GM13976 (cell line): ENCODE results near the gene ATMIN.

ENCODE experiments used
- DNase-seq: peaks from one replicate; pipeline ENCODE4 v3.0.0; 2012; ENCODE audit warnings: low spot score
- in situ Hi-C: fragments of 300-500 bp; cut with MboI; formaldehyde crosslinking; loops from one replicate; pipeline ENCODE4 v1.12.0; 2022; ENCODE audit warnings: low sequenced_read_pairs, mixed read lengths, inconsistent platforms; ENCODE audit not compliant: unreplicated experiment
- TF ChIP-seq, protein P1 (sequence below): IDR thresholded peaks from 2 replicates; pipeline ENCODE4 v1.5.1; 2012; ENCODE audit warnings: borderline replicate concordance, mild to moderate bottlenecking; ENCODE audit not compliant: insufficient read depth; ENCODE audit errors: extremely low read depth, missing control alignments, control extremely low read depth

Gene ATMIN, protein sequence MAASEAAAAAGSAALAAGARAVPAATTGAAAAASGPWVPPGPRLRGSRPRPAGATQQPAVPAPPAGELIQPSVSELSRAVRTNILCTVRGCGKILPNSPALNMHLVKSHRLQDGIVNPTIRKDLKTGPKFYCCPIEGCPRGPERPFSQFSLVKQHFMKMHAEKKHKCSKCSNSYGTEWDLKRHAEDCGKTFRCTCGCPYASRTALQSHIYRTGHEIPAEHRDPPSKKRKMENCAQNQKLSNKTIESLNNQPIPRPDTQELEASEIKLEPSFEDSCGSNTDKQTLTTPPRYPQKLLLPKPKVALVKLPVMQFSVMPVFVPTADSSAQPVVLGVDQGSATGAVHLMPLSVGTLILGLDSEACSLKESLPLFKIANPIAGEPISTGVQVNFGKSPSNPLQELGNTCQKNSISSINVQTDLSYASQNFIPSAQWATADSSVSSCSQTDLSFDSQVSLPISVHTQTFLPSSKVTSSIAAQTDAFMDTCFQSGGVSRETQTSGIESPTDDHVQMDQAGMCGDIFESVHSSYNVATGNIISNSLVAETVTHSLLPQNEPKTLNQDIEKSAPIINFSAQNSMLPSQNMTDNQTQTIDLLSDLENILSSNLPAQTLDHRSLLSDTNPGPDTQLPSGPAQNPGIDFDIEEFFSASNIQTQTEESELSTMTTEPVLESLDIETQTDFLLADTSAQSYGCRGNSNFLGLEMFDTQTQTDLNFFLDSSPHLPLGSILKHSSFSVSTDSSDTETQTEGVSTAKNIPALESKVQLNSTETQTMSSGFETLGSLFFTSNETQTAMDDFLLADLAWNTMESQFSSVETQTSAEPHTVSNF

GRCh38 chr16:81035398-81035974 is at the start of gene ATMIN:
Gene ATMIN (plus strand): TSS chr16:81035842. CDS start chr16:81035871, 29 bp downstream.
- in situ Hi-C loops = no loop called here
- TF ChIP-seq, protein P1, sequence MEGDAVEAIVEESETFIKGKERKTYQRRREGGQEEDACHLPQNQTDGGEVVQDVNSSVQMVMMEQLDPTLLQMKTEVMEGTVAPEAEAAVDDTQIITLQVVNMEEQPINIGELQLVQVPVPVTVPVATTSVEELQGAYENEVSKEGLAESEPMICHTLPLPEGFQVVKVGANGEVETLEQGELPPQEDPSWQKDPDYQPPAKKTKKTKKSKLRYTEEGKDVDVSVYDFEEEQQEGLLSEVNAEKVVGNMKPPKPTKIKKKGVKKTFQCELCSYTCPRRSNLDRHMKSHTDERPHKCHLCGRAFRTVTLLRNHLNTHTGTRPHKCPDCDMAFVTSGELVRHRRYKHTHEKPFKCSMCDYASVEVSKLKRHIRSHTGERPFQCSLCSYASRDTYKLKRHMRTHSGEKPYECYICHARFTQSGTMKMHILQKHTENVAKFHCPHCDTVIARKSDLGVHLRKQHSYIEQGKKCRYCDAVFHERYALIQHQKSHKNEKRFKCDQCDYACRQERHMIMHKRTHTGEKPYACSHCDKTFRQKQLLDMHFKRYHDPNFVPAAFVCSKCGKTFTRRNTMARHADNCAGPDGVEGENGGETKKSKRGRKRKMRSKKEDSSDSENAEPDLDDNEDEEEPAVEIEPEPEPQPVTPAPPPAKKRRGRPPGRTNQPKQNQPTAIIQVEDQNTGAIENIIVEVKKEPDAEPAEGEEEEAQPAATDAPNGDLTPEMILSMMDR = peak; percentile 99
- DNase-seq = peak; percentile 98

GRCh38 chr16:80986557-80986956 is 49.1 kb upstream of the ATMIN start:
- TF ChIP-seq, protein P1 = no peak
- DNase-seq = no peak
- in situ Hi-C loops = no loop called here

DNA sequence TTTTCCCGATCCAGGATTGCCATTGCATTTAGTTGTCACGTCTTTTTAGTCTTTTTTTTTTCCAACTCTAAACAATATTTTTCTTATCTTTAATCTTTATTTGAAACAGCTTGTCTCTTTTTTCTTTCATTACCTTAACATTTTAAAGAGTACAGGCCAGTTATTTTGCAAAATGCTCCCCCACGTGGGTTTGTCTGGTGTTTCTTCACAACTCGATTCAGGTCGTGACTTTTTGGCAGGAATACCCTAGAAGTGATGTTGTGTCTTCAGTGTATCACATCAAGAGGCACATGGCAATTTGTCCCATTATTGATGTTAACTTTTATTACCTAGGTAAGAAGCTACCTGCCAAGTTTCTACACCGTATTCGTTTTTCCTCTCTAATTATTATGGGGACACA is 46.9 kb upstream of the ATMIN start:
- in situ Hi-C loops = no loop called here
- TF ChIP-seq, protein P1 = no peak

GRCh38 chr16:80989801-80990200 is 45.8 kb upstream of the ATMIN start:
- no peak for DNase-seq
- TF ChIP-seq, protein P1 = no peak
- in situ Hi-C loops = no loop called here

More for the DNA sequence above, 46.9 kb upstream of the ATMIN start:
- no peak for DNase-seq

DNA sequence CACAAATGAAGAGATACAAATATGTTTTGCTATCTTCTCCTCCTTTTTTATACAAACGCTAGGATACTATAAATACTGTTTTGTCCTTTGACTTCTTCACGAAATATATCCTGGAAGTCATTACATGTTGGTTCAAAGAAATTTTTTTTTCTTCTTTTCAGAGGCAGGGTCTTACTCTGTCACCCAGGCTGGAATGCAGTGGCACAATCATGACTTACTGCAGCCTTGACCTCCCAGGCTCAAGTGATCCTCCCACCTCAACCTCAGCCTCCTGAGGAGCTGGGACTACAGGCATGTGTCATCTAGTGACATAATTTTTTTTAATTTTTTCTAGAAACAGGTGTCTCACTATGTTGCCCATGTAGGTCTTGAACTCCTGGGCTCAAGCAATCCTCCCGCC is 45.1 kb upstream of the ATMIN start:
- TF ChIP-seq, protein P1 = no peak
- DNase-seq = no peak
- in situ Hi-C loops = no loop called here

GRCh38 chr16:80990978-80991377 is 44.7 kb upstream of the ATMIN start:
- in situ Hi-C loops = no loop called here
- DNase-seq = no peak
- TF ChIP-seq, protein P1 = no peak
